Vagina (tissue), 2 donors: ENCODE data around the gene MACROD2. TPM values are rescaled to one million over a fixed set of nuclear protein-coding genes. Genes with fewer than 3 reads are reported as not detected.

ENCODE experiments used
- DNase-seq, 2 donors: peaks; one replicate each; pipeline ENCODE4 v3.0.0-alpha.2; 2017; ENCODE audit errors: extremely low spot score in 2 of 2
- H3K27ac ChIP-seq: fragments of 200-600 bp; sonication (generic); one replicate; pipeline ENCODE4 v1.5.1; 2019
- H3K27me3 ChIP-seq: fragments of 200-600 bp; sonication (generic); one replicate; pipeline ENCODE4 v1.5.1; 2019
- H3K36me3 ChIP-seq, 2 donors: fragments of 200-600 bp; sonication (generic); one replicate each; pipeline ENCODE4 v1.5.1; 2017 to 2019
- H3K4me1 ChIP-seq: fragments of 200-600 bp; sonication (generic); one replicate; pipeline ENCODE4 v1.5.1; 2019
- H3K4me3 ChIP-seq, 2 donors: fragments of 200-600 bp; sonication (generic); 1 replicate in 1 of 2; 2 replicates in 1 of 2; pipeline ENCODE4 v1.5.1; 2016 to 2019
- H3K9me3 ChIP-seq: fragments of 200-600 bp; sonication (generic); one replicate; pipeline ENCODE4 v1.5.1; 2019
- CTCF ChIP-seq, 3 experiments: fragments of 450-650 bp in 2 of 3; fragments of 200-600 bp in 1 of 3; sonication (generic) in 1 of 3; IDR thresholded peaks; one replicate each; pipeline ENCODE4 v1.5.1; 2017 to 2019; ENCODE audit warnings: antibody characterized with exemption in 3 of 3, mild to moderate bottlenecking in 2 of 3, moderate library complexity in 2 of 3
- POLR2A ChIP-seq, 2 donors: fragments of 450-650 bp; IDR thresholded peaks; one replicate each; pipeline ENCODE4 v1.6.1; 2017; ENCODE audit warnings: antibody characterized with exemption in 2 of 2, mild to moderate bottlenecking in 2 of 2, moderate library complexity in 2 of 2
- POLR2AphosphoS5 ChIP-seq, 2 donors: sonication (generic); formaldehyde crosslinking; IDR thresholded peaks; one replicate each; pipeline ENCODE4 v1.9.0; 2017; ENCODE audit warnings: antibody characterized with exemption in 2 of 2, mild to moderate bottlenecking in 2 of 2, low read depth in 1 of 2; ENCODE audit not compliant: insufficient read depth in 1 of 2
- intact Hi-C: fragments of 100-400 bp; cut with DNase I; formaldehyde crosslinking; loops from one replicate; pipeline ENCODE4 v1.15.1; 2023
- total RNA-seq: library from RNA; depleted of rRNA; stranded (reverse); fragments of >200 nt; gene quantifications from one replicate; pipeline ENCODE4 v1.2.3, GENCODE V29; 2016

The MACROD2 gene
- total RNA-seq, 1 donor from 2014 or later, result 12.5 TPM

GRCh38 chr20:14883324-14883723 is 888.0 kb downstream of the MACROD2 start:
- intact Hi-C loops, result no loop called here
- Histone ChIP-seq H3K9me3 (no peaks in the 10 kb centered on the region), H3K4me1 (peaks cover 6% of the 10 kb centered on the region), H3K27ac (no peak overlapping the region), H3K4me3 (no peak overlapping the region), H3K36me3 (no peaks in the 10 kb centered on the region), H3K27me3 (no peaks in the 10 kb centered on the region)
- no peak for DNase-seq
- TF ChIP-seq CTCF (IDR thresholded peaks at IDR 0.05) (no peak), POLR2AphosphoS5 (IDR thresholded peaks at IDR 0.05; ENCODE audit: insufficient read depth in 1 of 2, low read depth in 1 of 2) (no peak), POLR2A (IDR thresholded peaks at IDR 0.05) (no peak)

GRCh38 chr20:14885661-14886060 is 890.3 kb downstream of the MACROD2 start:
- no peaks in the 10 kb centered on the region for H3K27me3 ChIP-seq
- H3K9me3 ChIP-seq, result no peaks in the 10 kb centered on the region
- intact Hi-C loops, result no loop called here
- TF ChIP-seq POLR2AphosphoS5 (IDR thresholded peaks at IDR 0.05; ENCODE audit: insufficient read depth in 1 of 2, low read depth in 1 of 2), result no peak
- TF ChIP-seq POLR2A (IDR thresholded peaks at IDR 0.05), result no peak
- TF ChIP-seq CTCF (IDR thresholded peaks at IDR 0.05), result no peak
- H3K4me3 ChIP-seq, result no peak overlapping the region
- H3K4me1 ChIP-seq, result no peaks in the 10 kb centered on the region
- no peak overlapping the region for H3K27ac ChIP-seq
- DNase-seq, result no peak
- H3K36me3 ChIP-seq, result no peaks in the 10 kb centered on the region

DNA sequence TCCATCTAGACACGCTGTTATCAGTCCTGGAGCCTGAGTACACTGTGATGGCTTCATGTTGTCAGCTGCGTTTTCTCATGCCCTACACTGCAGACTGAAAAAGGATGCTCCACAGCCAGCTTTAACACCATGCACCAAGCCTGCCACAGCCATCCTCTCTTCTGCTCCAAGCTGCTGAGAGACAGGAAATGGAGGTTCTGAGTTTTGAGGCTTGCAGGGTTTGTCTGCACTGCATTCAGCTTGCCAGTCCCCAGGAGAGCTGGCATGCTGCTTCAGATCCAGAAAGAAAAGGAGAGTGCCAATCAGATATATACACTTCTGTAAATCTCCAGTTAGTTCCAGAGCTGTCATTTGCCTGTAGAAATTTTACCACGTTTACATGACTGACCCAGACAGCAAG is 892.8 kb downstream of the MACROD2 start:
- no peaks in the 10 kb centered on the region for H3K4me1 ChIP-seq
- no peak for DNase-seq
- no peak overlapping the region for H3K27ac ChIP-seq
- no peak overlapping the region for H3K4me3 ChIP-seq
- H3K27me3 ChIP-seq, result no peaks in the 10 kb centered on the region
- TF ChIP-seq POLR2AphosphoS5 (IDR thresholded peaks at IDR 0.05; ENCODE audit: insufficient read depth in 1 of 2, low read depth in 1 of 2) (no peak), POLR2A (IDR thresholded peaks at IDR 0.05) (no peak), CTCF (IDR thresholded peaks at IDR 0.05) (no peak)
- no peaks in the 10 kb centered on the region for H3K9me3 ChIP-seq
- intact Hi-C loops, result no loop called here
- no peaks in the 10 kb centered on the region for H3K36me3 ChIP-seq

GRCh38 chr20:14889496-14890255 is 894.4 kb downstream of the MACROD2 start:
- no peak for DNase-seq
- no peaks in the 10 kb centered on the region for H3K4me1 ChIP-seq
- TF ChIP-seq POLR2A (IDR thresholded peaks at IDR 0.05) (no peak), POLR2AphosphoS5 (IDR thresholded peaks at IDR 0.05; ENCODE audit: insufficient read depth in 1 of 2, low read depth in 1 of 2) (no peak), CTCF (IDR thresholded peaks at IDR 0.05) (no peak)
- H3K9me3 ChIP-seq, result no peaks in the 10 kb centered on the region
- no peaks in the 10 kb centered on the region for H3K27me3 ChIP-seq
- H3K36me3 ChIP-seq, result no peaks in the 10 kb centered on the region
- no peak overlapping the region for H3K4me3 ChIP-seq
- intact Hi-C loops, result no loop called here
- no peak overlapping the region for H3K27ac ChIP-seq

GRCh38 chr20:14890713-14891112 is 895.4 kb downstream of the MACROD2 start:
- no peak for DNase-seq
- Histone ChIP-seq H3K36me3 (no peaks in the 10 kb centered on the region), H3K9me3 (no peaks in the 10 kb centered on the region), H3K27ac (no peak overlapping the region), H3K27me3 (no peaks in the 10 kb centered on the region), H3K4me1 (no peaks in the 10 kb centered on the region), H3K4me3 (no peak overlapping the region)
- intact Hi-C loops, result no loop called here
- no peak for TF ChIP-seq POLR2AphosphoS5 (IDR thresholded peaks at IDR 0.05; ENCODE audit: insufficient read depth in 1 of 2, low read depth in 1 of 2)
- no peak for TF ChIP-seq POLR2A (IDR thresholded peaks at IDR 0.05)
- TF ChIP-seq CTCF (IDR thresholded peaks at IDR 0.05), result no peak
